ENCODE measurements around the gene NUP58.

The NUP58 gene

GRCh38 chr13:25301347-25302113 is at the start of gene NUP58:
Gene NUP58 (plus strand): TSS chr13:25301625. CDS start chr13:25301774, 149 bp downstream.
- in situ Hi-C loops (cut with HindIII; ENCODE audit: low sequenced_read_pairs) = no loop called here
- TF ChIP-seq, protein P1, sequence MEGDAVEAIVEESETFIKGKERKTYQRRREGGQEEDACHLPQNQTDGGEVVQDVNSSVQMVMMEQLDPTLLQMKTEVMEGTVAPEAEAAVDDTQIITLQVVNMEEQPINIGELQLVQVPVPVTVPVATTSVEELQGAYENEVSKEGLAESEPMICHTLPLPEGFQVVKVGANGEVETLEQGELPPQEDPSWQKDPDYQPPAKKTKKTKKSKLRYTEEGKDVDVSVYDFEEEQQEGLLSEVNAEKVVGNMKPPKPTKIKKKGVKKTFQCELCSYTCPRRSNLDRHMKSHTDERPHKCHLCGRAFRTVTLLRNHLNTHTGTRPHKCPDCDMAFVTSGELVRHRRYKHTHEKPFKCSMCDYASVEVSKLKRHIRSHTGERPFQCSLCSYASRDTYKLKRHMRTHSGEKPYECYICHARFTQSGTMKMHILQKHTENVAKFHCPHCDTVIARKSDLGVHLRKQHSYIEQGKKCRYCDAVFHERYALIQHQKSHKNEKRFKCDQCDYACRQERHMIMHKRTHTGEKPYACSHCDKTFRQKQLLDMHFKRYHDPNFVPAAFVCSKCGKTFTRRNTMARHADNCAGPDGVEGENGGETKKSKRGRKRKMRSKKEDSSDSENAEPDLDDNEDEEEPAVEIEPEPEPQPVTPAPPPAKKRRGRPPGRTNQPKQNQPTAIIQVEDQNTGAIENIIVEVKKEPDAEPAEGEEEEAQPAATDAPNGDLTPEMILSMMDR (IDR thresholded peaks at IDR 0.05; ENCODE audit: low read depth, low read length) = no peak
- peak within 1 kb of the TSS; percentile 90 for H3K4me3 ChIP-seq (ENCODE audit: low read depth, low read length)
- DNase-seq (ENCODE audit: low read depth, low spot score) = peak; percentile 97

- in situ Hi-C loops (cut with HindIII; ENCODE audit: low sequenced_read_pairs) = no loop called here
- no peak overlapping the region for H3K4me3 ChIP-seq (ENCODE audit: low read depth, low read length)
- TF ChIP-seq, protein P1 (IDR thresholded peaks at IDR 0.05; ENCODE audit: low read depth, low read length) = no peak
- DNase-seq (ENCODE audit: low read depth, low spot score) = no peak
These were observed 49.2 kb upstream of the NUP58 start for GRCh38 chr13:25252225-25252624.

- TF ChIP-seq, protein P1 (IDR thresholded peaks at IDR 0.05; ENCODE audit: low read depth, low read length) = no peak
- in situ Hi-C loops (cut with HindIII; ENCODE audit: low sequenced_read_pairs) = no loop called here
- no peak for DNase-seq (ENCODE audit: low read depth, low spot score)
- no peak overlapping the region for H3K4me3 ChIP-seq (ENCODE audit: low read depth, low read length)
These were observed 48.7 kb upstream of the NUP58 start for GRCh38 chr13:25252752-25253151.

- in situ Hi-C loops (cut with HindIII; ENCODE audit: low sequenced_read_pairs) = no loop called here
- no peak for DNase-seq (ENCODE audit: low read depth, low spot score)
- no peak overlapping the region for H3K4me3 ChIP-seq (ENCODE audit: low read depth, low read length)
- TF ChIP-seq, protein P1 (IDR thresholded peaks at IDR 0.05; ENCODE audit: low read depth, low read length) = no peak
These were observed 47.7 kb upstream of the NUP58 start for GRCh38 chr13:25253702-25254101.

- no peak for DNase-seq (ENCODE audit: low read depth, low spot score)
- TF ChIP-seq, protein P1 (IDR thresholded peaks at IDR 0.05; ENCODE audit: low read depth, low read length) = no peak
- no peak overlapping the region for H3K4me3 ChIP-seq (ENCODE audit: low read depth, low read length)
- in situ Hi-C loops (cut with HindIII; ENCODE audit: low sequenced_read_pairs) = no loop called here
These were observed 39.2 kb upstream of the NUP58 start for GRCh38 chr13:25262261-25262660.

DNA sequence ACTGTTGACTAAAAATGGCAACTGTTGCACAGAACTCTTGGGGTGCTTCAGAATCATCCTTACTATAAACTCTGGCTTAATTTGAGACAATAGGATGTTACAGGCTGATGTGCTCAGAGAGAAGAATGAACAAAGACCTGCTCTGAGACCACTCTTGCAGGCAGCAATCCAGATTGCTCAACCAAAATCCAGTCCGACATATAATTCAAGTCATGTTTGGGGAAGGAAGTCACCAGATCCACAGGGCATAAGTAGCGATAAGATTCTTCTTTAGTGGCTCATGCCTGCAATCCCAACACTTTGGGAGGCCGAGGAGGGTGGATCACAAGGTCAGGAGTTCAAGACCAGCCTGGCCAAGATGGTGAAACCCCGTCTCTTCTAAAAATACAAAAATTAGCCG is 34.7 kb upstream of the NUP58 start:
- TF ChIP-seq, protein P1 (IDR thresholded peaks at IDR 0.05; ENCODE audit: low read depth, low read length) = no peak
- in situ Hi-C loops (cut with HindIII; ENCODE audit: low sequenced_read_pairs) = no loop called here
- DNase-seq (ENCODE audit: low read depth, low spot score) = no peak
- no peak overlapping the region for H3K4me3 ChIP-seq (ENCODE audit: low read depth, low read length)
